Gastrocnemius medialis (tissue), 4 donors: Measurements from ENCODE around the gene ZNF229.

Experiments used
- POLR2A ChIP-seq, 2 donors: fragments of 450-650 bp; IDR thresholded peaks; one replicate each; pipeline ENCODE4 v1.6.1; 2017; ENCODE audit warnings: antibody characterized with exemption in 2 of 2, mild to moderate bottlenecking in 2 of 2, moderate library complexity in 2 of 2
- TF ChIP-seq, protein P1 (sequence below), 5 experiments: fragments of 450-650 bp in 3 of 5; fragments of 200-600 bp in 2 of 5; sonication (generic) in 2 of 5; IDR thresholded peaks in 4 of 5; conservative IDR thresholded peaks in 1 of 5; 1 replicate in 4 of 5; 2 replicates in 1 of 5; pipeline ENCODE4 v1.5.1; 2016 to 2019; ENCODE audit warnings: antibody characterized with exemption in 5 of 5, mild to moderate bottlenecking in 3 of 5, moderate library complexity in 3 of 5

DNA sequence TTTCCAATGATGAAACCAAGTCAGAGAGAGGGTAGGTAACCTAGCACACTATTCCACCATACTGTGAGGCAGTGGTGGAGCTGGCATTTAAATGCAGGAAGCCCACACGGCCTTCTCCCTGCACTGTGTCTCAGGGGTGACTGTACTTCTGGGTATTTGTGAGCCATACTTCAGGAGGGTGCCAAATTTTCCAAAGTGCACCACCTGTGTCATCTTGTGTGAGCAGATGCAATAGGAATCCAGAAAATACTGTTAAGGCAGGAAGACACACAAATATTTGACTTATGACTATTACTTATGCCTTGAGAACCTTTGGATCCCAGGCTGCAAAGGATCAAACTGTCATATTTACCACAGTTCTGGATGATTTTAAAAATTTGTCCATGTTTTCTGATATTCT, 17.3 kb downstream of the ZNF229 start:
- no peak for TF ChIP-seq POLR2A (IDR thresholded peaks at IDR 0.05)
- TF ChIP-seq, protein P1, sequence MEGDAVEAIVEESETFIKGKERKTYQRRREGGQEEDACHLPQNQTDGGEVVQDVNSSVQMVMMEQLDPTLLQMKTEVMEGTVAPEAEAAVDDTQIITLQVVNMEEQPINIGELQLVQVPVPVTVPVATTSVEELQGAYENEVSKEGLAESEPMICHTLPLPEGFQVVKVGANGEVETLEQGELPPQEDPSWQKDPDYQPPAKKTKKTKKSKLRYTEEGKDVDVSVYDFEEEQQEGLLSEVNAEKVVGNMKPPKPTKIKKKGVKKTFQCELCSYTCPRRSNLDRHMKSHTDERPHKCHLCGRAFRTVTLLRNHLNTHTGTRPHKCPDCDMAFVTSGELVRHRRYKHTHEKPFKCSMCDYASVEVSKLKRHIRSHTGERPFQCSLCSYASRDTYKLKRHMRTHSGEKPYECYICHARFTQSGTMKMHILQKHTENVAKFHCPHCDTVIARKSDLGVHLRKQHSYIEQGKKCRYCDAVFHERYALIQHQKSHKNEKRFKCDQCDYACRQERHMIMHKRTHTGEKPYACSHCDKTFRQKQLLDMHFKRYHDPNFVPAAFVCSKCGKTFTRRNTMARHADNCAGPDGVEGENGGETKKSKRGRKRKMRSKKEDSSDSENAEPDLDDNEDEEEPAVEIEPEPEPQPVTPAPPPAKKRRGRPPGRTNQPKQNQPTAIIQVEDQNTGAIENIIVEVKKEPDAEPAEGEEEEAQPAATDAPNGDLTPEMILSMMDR (IDR thresholded peaks at IDR 0.05 in 4 of 5, conservative IDR thresholded peaks at IDR 0.05 in 1 of 5): no peak
